ENCODE data around the gene BLOC1S5.
A peak's percentile ranks its signal among the peaks of the same experiment; 100 is the strongest.

BLOC1S5 gene

GRCh38 chr6:8079126-8079525 lies 14.9 kb upstream of the BLOC1S5 start:
- no peak overlapping the region for H3K14ac ChIP-seq (ENCODE audit: low read length in 2 of 2)
- 100% methylated on average over 2 of the region's 2 CpGs for WGBS
- no peaks in the 10 kb centered on the region for H3K27me3 ChIP-seq (ENCODE audit: control insufficient read depth in 1 of 2, insufficient read depth in 1 of 2, low read length in 2 of 2)
- H2BK120ac ChIP-seq (ENCODE audit: low read depth, low read length) = no peak overlapping the region
- H3K9me3 ChIP-seq (ENCODE audit: control insufficient read depth, low read length) = no peaks in the 10 kb centered on the region
- H3K36me3 ChIP-seq (ENCODE audit: control insufficient read depth in 1 of 2, insufficient read depth in 2 of 2, low read depth in 1 of 2, low read length in 2 of 2) = no peaks in the 10 kb centered on the region
- H3K27ac ChIP-seq (ENCODE audit: low read length, poor library complexity, severe bottlenecking) = peak overlapping the region; percentile 86
- no peak overlapping the region for H3K4me2 ChIP-seq (ENCODE audit: low read length, poor library complexity, severe bottlenecking)
- H2AFZ ChIP-seq (ENCODE audit: low read depth, low read length) = no peak overlapping the region
- peaks cover 2% of the 10 kb centered on the region for H3K79me1 ChIP-seq (replicated peaks; ENCODE audit: low read length, poor library complexity, severe bottlenecking)
- H2BK12ac ChIP-seq (ENCODE audit: low read length in 2 of 2) = no peak overlapping the region
- H3K9ac ChIP-seq (ENCODE audit: low read length) = peak overlapping the region; percentile 74
- H2AK5ac ChIP-seq (ENCODE audit: low read length, severe bottlenecking) = no peak overlapping the region
- H2BK5ac ChIP-seq (ENCODE audit: low read depth, low read length, poor library complexity, severe bottlenecking) = no peak overlapping the region
- H4K91ac ChIP-seq (ENCODE audit: low read length) = no peak overlapping the region
- H3K18ac ChIP-seq (ENCODE audit: low read depth in 1 of 2, low read length in 2 of 2) = no peak overlapping the region
- H3K23ac ChIP-seq (ENCODE audit: low read length in 2 of 2) = no peak overlapping the region
- DNase-seq = no peak
- H3K4ac ChIP-seq (ENCODE audit: low read depth in 1 of 2, low read length in 2 of 2) = no peak overlapping the region
- no peak overlapping the region for H4K8ac ChIP-seq (ENCODE audit: low read length)
- no peak overlapping the region for H2BK15ac ChIP-seq (ENCODE audit: low read depth, poor library complexity, severe bottlenecking)
- H3K4me3 ChIP-seq (ENCODE audit: insufficient read depth in 1 of 2, low read depth in 1 of 2, low read length in 2 of 2) = no peak overlapping the region
- H3K4me1 ChIP-seq (ENCODE audit: control insufficient read depth, insufficient read depth, low read depth, low read length) = peaks cover 8% of the 10 kb centered on the region

- Histone ChIP-seq H3K36me3 (ENCODE audit: control insufficient read depth in 1 of 2, insufficient read depth in 2 of 2, low read depth in 1 of 2, low read length in 2 of 2) (no peaks in the 10 kb centered on the region), H3K23ac (ENCODE audit: low read length in 2 of 2) (no peak overlapping the region), H4K8ac (ENCODE audit: low read length) (no peak overlapping the region), H3K9me3 (ENCODE audit: control insufficient read depth, low read length) (no peaks in the 10 kb centered on the region), H3K18ac (ENCODE audit: low read depth in 1 of 2, low read length in 2 of 2) (no peak overlapping the region), H3K14ac (ENCODE audit: low read length in 2 of 2) (no peak overlapping the region), H2BK15ac (ENCODE audit: low read depth, poor library complexity, severe bottlenecking) (no peak overlapping the region), H3K4ac (ENCODE audit: low read depth in 1 of 2, low read length in 2 of 2) (no peak overlapping the region), H2BK120ac (ENCODE audit: low read depth, low read length) (no peak overlapping the region), H2AFZ (ENCODE audit: low read depth, low read length) (no peak overlapping the region), H3K27ac (ENCODE audit: low read length, poor library complexity, severe bottlenecking) (peak overlapping the region; percentile 86), H3K4me3 (ENCODE audit: insufficient read depth in 1 of 2, low read depth in 1 of 2, low read length in 2 of 2) (no peak overlapping the region), H2BK12ac (ENCODE audit: low read length in 2 of 2) (no peak overlapping the region), H2AK5ac (ENCODE audit: low read length, severe bottlenecking) (peak overlapping the region; percentile 95), H2BK5ac (ENCODE audit: low read depth, low read length, poor library complexity, severe bottlenecking) (peak overlapping the region; percentile 40), H3K27me3 (ENCODE audit: control insufficient read depth in 1 of 2, insufficient read depth in 1 of 2, low read length in 2 of 2) (no peaks in the 10 kb centered on the region), H3K4me1 (ENCODE audit: control insufficient read depth, insufficient read depth, low read depth, low read length) (peaks cover 8% of the 10 kb centered on the region), H3K9ac (ENCODE audit: low read length) (no peak overlapping the region), H3K4me2 (ENCODE audit: low read length, poor library complexity, severe bottlenecking) (no peak overlapping the region), H3K79me1 (replicated peaks; ENCODE audit: low read length, poor library complexity, severe bottlenecking) (peaks cover 2% of the 10 kb centered on the region), H4K91ac (ENCODE audit: low read length) (no peak overlapping the region)
- DNase-seq = no peak
- WGBS = no CpG with 5 or more reads among the region's 2 CpGs
These were observed 13.8 kb upstream of the BLOC1S5 start for GRCh38 chr6:8077991-8078390.

GRCh38 chr6:8075704-8076103 lies 11.5 kb upstream of the BLOC1S5 start:
- H4K8ac ChIP-seq (ENCODE audit: low read length) = no peak overlapping the region
- H3K4me1 ChIP-seq (ENCODE audit: control insufficient read depth, insufficient read depth, low read depth, low read length) = peaks cover 5% of the 10 kb centered on the region
- H3K79me1 ChIP-seq (replicated peaks; ENCODE audit: low read length, poor library complexity, severe bottlenecking) = peaks cover 2% of the 10 kb centered on the region
- no peak overlapping the region for H2BK15ac ChIP-seq (ENCODE audit: low read depth, poor library complexity, severe bottlenecking)
- no peak overlapping the region for H3K23ac ChIP-seq (ENCODE audit: low read length in 2 of 2)
- H3K4me2 ChIP-seq (ENCODE audit: low read length, poor library complexity, severe bottlenecking) = no peak overlapping the region
- no peak overlapping the region for H3K27ac ChIP-seq (ENCODE audit: low read length, poor library complexity, severe bottlenecking)
- no peak overlapping the region for H3K4ac ChIP-seq (ENCODE audit: low read depth in 1 of 2, low read length in 2 of 2)
- H2BK12ac ChIP-seq (ENCODE audit: low read length in 2 of 2) = no peak overlapping the region
- H2BK120ac ChIP-seq (ENCODE audit: low read depth, low read length) = no peak overlapping the region
- H3K18ac ChIP-seq (ENCODE audit: low read depth in 1 of 2, low read length in 2 of 2) = no peak overlapping the region
- no peak for DNase-seq
- no peak overlapping the region for H2BK5ac ChIP-seq (ENCODE audit: low read depth, low read length, poor library complexity, severe bottlenecking)
- H3K14ac ChIP-seq (ENCODE audit: low read length in 2 of 2) = no peak overlapping the region
- no peak overlapping the region for H3K4me3 ChIP-seq (ENCODE audit: insufficient read depth in 1 of 2, low read depth in 1 of 2, low read length in 2 of 2)
- WGBS = 97% methylated on average over 3 of the region's 3 CpGs
- no peaks in the 10 kb centered on the region for H3K27me3 ChIP-seq (ENCODE audit: control insufficient read depth in 1 of 2, insufficient read depth in 1 of 2, low read length in 2 of 2)
- H2AFZ ChIP-seq (ENCODE audit: low read depth, low read length) = no peak overlapping the region
- H3K36me3 ChIP-seq (ENCODE audit: control insufficient read depth in 1 of 2, insufficient read depth in 2 of 2, low read depth in 1 of 2, low read length in 2 of 2) = no peaks in the 10 kb centered on the region
- H4K91ac ChIP-seq (ENCODE audit: low read length) = no peak overlapping the region
- H2AK5ac ChIP-seq (ENCODE audit: low read length, severe bottlenecking) = peak overlapping the region; percentile 72
- H3K9me3 ChIP-seq (ENCODE audit: control insufficient read depth, low read length) = no peaks in the 10 kb centered on the region
- H3K9ac ChIP-seq (ENCODE audit: low read length) = no peak overlapping the region

- Histone ChIP-seq H3K79me1 (replicated peaks; ENCODE audit: low read length, poor library complexity, severe bottlenecking) (peaks cover 2% of the 10 kb centered on the region), H3K27ac (ENCODE audit: low read length, poor library complexity, severe bottlenecking) (no peak overlapping the region), H3K4me3 (ENCODE audit: insufficient read depth in 1 of 2, low read depth in 1 of 2, low read length in 2 of 2) (no peak overlapping the region), H2BK5ac (ENCODE audit: low read depth, low read length, poor library complexity, severe bottlenecking) (no peak overlapping the region), H4K8ac (ENCODE audit: low read length) (no peak overlapping the region), H3K27me3 (ENCODE audit: control insufficient read depth in 1 of 2, insufficient read depth in 1 of 2, low read length in 2 of 2) (no peaks in the 10 kb centered on the region), H3K23ac (ENCODE audit: low read length in 2 of 2) (no peak overlapping the region), H4K91ac (ENCODE audit: low read length) (no peak overlapping the region), H2BK12ac (ENCODE audit: low read length in 2 of 2) (no peak overlapping the region), H3K18ac (ENCODE audit: low read depth in 1 of 2, low read length in 2 of 2) (no peak overlapping the region), H3K14ac (ENCODE audit: low read length in 2 of 2) (no peak overlapping the region), H3K9me3 (ENCODE audit: control insufficient read depth, low read length) (no peaks in the 10 kb centered on the region), H2BK120ac (ENCODE audit: low read depth, low read length) (no peak overlapping the region), H3K36me3 (ENCODE audit: control insufficient read depth in 1 of 2, insufficient read depth in 2 of 2, low read depth in 1 of 2, low read length in 2 of 2) (no peaks in the 10 kb centered on the region), H2AK5ac (ENCODE audit: low read length, severe bottlenecking) (no peak overlapping the region), H3K4me2 (ENCODE audit: low read length, poor library complexity, severe bottlenecking) (no peak overlapping the region), H3K9ac (ENCODE audit: low read length) (no peak overlapping the region), H3K4ac (ENCODE audit: low read depth in 1 of 2, low read length in 2 of 2) (no peak overlapping the region), H3K4me1 (ENCODE audit: control insufficient read depth, insufficient read depth, low read depth, low read length) (peaks cover 5% of the 10 kb centered on the region), H2BK15ac (ENCODE audit: low read depth, poor library complexity, severe bottlenecking) (no peak overlapping the region), H2AFZ (ENCODE audit: low read depth, low read length) (no peak overlapping the region)
- 100% methylated on average over 4 of the region's 4 CpGs for WGBS
- DNase-seq = no peak
These were observed 11.0 kb upstream of the BLOC1S5 start for GRCh38 chr6:8075185-8075584.

Measured in mesenchymal stem cell (in vitro differentiated cells and primary cell).